ENCODE measurements around the gene NTN1.

Gene NTN1

GRCh38 chr17:9006175-9006767 lies 15.0 kb upstream of the NTN1 start:
- DNase-seq (ENCODE audit: low read depth in 2 of 2) = no peak

DNA sequence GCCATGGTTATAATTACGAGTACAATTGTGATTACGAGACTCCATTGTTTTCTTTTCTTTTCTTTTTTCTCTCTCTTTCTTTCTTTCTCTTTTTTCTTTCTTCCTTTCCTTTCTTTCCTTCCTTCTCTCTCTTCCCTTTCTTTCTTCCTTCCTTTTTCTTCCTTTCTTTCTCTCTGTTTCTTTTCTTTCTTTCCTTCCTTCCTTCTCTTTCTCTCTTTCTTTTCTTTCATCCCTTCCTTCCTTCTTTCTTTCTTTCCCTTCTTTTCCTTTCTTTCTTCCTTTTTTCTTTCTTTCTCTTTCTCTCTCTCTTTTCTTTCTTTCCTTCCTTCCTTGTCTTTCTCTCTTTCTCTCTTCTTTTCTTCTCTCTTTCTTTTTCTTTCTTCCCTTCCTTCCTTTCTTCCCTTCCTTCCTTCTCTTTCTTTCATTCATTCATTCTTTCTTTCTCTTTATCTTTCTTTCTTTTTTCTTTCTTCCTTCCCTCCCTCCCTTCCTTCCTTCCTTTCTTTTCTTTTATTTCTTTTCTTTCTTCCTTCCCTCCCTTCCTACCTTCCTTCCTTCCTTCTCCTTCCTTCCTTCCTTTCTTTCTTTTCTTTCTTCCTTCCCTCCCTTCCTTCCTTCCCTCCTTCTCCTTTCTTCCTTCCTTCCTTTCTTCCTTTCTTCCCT lies 14.1 kb upstream of the NTN1 start:
- DNase-seq (ENCODE audit: low read depth in 2 of 2) = no peak

DNA sequence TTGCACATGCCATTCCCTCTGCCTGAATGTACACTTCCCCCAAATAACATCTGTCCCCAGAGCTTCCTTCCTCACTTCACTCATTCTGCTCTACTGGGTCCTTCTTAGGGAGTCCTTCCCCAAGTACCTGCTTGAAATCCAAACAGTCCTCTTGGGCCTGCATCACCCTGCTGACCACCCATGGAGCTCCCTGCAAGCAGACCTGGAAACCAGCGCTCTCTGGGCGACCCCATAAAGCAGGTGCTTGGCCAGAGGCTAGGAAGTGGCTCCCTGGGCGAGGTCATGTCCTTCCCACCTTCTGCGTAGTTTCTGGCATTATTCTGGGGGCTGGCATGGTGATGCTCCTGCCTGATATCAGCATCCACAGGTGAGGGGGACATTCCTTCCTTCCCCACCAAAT lies 12.2 kb upstream of the NTN1 start:
- DNase-seq (ENCODE audit: low read depth in 2 of 2) = no peak

GRCh38 chr17:9009737-9010136 lies 11.6 kb upstream of the NTN1 start:
- DNase-seq (ENCODE audit: low read depth in 2 of 2) = no peak

GRCh38 chr17:9011001-9011400 lies 10.3 kb upstream of the NTN1 start:
- no peak for DNase-seq (ENCODE audit: low read depth in 2 of 2)

DNA sequence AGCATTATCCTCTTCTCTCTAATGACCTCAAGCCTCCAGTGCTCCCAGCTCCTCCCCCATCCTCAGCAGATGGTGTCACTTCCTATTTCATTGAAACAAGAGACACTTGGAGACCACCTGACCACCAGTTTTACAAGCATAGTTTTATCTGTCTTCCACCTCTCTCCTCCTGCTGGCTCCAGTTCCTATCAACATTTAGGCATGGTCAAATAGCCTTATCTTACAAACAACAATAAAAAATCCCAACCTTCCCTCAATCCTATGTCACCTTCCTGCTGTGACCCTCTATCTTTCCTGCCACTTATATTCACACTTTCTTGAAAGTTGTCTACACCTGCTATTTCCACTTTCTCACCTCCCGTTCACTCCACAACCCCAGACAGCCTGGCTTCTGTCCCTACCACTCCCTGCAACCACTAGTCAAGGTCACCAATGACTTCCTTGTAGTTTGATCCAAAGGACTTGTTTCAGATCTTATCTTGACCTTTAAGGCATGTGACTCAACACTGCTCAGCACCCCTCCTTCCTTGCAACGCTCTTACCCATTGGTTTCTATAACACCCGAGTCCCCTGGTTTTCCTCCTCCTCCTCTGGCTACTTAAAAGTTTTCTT lies 4.3 kb upstream of the NTN1 start:
- no peak for DNase-seq (ENCODE audit: low read depth in 2 of 2)

DNA sequence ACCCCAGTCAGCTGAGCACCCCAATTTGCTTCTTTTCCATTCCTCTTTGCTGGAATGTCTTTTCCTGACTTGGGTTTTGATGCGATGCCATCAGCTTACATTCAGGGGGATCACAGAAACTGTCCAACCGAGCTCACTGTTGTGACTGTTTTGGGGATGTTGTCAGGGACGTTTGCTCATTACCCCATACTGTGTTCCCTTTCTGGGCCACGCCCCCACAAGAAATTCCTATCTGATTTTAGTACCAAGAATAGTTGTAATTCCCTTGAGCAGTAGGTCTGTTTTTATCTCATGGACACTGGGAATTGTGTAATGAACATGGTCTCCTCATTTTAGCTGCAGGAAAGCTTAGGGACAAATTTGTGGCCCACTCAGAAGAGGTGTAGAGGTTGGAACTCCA lies 2.6 kb upstream of the NTN1 start:
- DNase-seq (ENCODE audit: low read depth in 2 of 2) = no peak

DNA sequence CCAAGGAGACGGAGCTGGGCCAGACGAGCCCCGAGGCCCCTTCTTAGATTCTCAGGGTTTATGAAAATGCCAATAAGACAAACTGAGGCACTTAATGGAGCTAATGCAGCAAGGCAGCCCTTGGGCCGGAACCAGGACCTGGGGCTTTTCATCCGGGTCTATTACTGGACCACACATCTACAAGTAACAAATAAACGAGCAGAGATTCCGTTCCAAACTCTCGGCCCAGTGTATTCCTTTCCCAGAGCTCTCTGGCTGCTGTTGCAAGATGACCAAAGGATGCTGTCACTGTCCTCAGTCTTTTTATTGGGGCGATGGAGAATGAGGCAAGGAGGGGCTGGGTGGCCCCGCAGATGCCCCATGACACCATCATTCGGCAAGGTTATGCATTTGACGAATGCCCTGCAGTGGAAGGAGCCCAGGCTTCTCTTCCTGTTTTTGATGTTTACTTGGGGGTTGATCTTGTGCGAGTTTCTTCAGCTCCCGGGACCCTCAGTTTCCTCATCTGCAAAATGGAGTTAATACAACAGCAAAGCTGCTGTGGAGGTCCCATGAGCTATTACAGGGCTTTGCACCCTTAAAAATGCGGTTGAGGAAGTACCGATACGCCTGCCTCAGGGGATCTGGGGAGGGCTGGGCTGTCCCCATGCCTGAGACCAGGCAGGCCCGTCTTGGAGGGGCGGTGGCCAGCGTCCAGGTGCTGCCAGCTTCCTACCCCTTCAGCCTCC lies 1.1 kb upstream of the NTN1 start:
- no peak for DNase-seq (ENCODE audit: low read depth in 2 of 2)

- DNase-seq (ENCODE audit: low read depth in 2 of 2) = no peak
These were observed 519 bp upstream of the NTN1 start for GRCh38 chr17:9020824-9021157.

DNA sequence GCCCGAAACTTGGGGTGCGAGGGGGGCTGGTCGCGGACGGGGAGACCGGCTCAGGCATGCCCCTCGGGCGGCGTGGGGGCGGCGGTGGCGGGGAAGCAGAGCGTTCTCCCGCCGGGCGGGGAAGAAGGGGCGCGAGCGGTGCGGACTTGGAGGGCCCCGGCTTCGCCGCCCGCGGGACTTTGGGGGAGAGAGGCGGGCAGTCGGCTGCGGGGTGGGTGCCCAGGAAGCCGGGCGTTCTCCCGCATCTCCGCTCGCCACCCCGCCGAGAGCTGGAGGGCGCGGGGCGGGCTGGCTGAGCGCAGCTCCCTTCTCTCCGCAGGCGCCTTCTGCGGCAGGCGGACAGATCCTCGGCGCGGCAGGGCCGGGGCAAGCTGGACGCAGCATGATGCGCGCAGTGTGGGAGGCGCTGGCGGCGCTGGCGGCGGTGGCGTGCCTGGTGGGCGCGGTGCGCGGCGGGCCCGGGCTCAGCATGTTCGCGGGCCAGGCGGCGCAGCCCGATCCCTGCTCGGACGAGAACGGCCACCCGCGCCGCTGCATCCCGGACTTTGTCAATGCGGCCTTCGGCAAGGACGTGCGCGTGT lies 772 bp downstream of the NTN1 start:
- DNase-seq (ENCODE audit: low read depth in 2 of 2) = no peak

- no peak for DNase-seq (ENCODE audit: low read depth in 2 of 2)
These were observed 1.5 kb downstream of the NTN1 start for GRCh38 chr17:9022573-9023391.

DNA sequence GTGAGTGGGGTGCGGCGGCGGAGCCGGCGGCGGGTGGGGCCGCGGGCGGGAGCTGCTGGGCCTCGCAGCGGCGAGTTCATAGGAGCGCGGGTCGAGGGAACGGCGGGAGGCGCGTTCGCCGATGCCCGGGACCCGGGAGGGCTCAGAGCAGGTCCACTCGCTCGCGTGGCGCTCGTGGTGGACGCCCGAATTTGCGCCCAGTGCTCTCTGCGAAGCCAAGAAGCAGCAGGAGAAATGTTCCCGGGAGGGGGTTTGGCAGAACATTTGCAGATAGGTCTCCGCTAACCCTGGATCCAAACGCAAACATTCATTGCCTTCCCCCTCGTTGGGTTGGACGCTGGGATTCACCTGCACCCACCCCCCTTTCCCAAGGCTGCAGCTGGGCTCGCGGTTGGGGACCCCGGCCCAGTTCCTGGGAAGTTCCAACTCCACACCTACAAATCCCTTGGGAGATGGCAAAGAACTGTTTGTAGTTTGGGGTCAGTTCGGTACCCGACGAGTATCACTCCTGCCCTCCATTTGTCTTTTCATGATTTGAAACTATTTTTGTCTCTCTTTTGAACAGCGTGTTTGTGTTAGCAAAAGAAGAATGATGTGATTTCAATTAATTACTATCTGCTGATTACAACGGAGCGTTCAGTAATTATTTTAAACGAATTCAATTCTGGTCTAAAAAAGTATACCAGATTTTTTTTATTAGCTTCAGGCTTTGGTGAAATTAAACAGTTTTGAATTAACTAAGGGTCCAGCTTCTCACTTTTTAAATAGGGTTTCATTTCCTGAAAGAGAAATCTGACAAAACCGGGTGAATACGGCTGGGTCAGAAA lies 2.3 kb downstream of the NTN1 start:
- DNase-seq (ENCODE audit: low read depth in 2 of 2) = no peak

DNA sequence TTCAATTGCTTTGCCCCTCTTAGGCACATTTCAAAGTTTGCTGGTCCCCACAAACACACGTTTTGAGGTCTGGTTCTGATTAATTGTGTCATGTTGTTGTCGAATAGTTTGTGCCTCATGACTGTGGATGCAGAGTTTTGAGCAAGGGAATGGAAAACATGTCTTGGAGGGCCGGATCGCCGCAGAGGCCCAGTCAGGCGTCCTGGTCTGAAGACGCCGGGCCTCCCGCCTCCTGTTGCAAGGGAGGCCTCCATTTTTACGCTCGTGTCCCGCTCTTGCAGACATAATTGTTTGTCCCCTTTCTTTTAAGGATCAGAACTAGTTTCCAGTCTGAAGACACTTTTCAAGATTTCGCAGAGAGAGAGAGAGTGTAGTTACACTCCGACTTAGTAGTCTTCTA lies 3.2 kb downstream of the NTN1 start:
- no peak for DNase-seq (ENCODE audit: low read depth in 2 of 2)

DNA sequence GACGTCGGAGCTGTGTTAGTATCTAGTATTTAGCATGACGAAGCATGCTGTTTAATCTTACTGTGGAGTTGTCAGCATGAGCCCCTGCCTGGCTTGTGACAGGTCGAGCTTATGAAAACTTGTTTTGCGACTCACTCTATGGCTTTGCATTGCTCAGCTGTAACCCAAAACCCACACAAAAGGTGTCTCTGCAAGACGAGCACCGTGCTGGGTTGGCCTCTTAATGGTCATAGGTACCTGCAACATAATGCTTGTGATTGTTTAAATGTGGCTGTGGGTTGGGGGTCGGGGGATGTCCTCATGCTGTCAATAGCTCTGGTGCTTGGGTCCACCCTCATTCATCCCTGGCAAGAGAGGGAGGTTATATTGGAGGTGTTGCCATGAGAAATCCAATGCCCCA lies 5.4 kb downstream of the NTN1 start:
- no peak for DNase-seq (ENCODE audit: low read depth in 2 of 2)

- DNase-seq (ENCODE audit: low read depth in 2 of 2) = no peak
These were observed 7.1 kb downstream of the NTN1 start for GRCh38 chr17:9028202-9028987.

DNA sequence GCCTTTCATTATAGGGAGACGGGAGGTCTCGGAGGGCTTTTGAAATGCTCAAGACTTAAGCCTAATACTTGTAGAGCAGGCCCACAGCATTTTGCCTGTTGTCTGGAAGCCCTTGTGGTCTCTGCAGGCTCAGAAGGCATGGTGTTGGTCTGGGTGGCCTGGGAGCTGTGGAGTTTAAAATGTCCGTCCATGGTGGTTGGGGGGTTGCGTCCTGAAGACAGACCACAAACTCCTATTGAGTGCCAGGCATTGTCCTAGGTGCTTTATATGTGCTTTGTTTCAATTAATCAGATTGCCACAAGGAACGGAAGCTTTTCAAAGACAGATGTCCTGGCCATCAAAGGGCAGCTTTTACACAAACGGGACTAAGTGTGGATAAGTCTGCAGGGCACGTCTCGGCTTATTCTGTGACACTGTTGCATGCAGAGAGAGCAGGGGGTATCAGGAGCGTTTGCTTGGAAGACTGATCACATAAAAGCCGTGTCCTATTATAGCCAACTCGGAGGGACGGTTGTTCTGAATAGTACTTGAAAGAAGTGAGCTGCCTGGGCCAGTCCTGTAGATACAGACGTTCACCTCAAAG lies 7.8 kb downstream of the NTN1 start:
- DNase-seq (ENCODE audit: low read depth in 2 of 2) = no peak

DNA sequence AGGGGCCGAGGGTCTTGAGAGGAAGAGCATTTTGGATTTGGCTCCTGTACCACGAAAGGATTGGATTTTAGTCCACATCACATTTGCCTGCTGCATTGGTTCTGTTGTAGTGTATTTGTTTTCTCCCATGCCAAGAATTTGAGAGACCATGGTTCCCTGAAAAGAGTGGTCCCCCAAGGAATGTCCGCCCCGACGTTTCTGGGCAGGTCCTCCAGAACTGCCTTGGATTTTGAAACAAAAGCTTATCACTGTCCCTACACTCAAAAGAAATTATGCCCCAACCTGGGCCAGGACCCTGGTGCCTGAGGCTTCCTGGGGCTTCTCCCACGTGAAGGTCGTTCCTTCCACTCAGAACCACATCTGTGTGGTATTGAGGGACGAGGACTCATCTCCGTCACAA lies 10.8 kb downstream of the NTN1 start:
- no peak for DNase-seq (ENCODE audit: low read depth in 2 of 2)

DNA sequence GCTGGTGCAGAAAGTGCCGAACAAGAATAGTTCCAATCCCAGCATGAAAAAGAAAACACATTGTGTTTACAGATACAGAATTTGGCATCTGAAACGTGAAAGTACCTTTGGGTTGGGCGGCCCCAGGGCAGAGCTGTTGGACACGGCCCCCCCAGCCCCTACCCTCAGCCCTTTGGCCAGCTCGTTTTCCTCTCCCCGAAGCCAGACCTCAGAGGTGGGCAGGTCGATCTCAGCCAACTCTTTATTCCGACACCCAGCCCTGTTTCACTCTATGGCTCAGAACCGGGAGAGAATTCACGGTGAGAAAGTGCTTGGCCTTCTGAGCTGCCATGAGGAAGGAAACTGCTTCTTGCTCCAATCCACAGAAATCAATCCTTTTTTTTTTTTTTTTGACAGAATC lies 11.3 kb downstream of the NTN1 start:
- no peak for DNase-seq (ENCODE audit: low read depth in 2 of 2)

DNA sequence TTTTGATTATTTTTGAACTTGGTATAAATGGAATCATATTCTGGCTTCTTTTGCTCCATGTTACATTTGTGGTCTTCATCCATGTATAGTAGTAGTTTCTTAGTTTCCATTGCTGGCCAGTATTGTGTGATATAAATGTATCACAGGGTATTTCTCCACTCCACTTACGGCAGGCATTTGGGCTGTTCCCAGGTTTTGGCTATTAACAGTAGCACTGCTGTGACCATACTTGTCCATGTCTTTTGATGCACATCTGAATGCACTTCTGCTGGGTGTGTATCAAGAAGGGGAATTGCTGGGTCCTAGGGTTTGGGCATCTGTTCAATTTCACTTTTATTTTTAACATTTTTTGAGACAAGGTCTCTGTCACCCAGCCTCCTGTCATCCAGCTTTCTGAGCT lies 13.9 kb downstream of the NTN1 start:
- no peak for DNase-seq (ENCODE audit: low read depth in 2 of 2)

DNA sequence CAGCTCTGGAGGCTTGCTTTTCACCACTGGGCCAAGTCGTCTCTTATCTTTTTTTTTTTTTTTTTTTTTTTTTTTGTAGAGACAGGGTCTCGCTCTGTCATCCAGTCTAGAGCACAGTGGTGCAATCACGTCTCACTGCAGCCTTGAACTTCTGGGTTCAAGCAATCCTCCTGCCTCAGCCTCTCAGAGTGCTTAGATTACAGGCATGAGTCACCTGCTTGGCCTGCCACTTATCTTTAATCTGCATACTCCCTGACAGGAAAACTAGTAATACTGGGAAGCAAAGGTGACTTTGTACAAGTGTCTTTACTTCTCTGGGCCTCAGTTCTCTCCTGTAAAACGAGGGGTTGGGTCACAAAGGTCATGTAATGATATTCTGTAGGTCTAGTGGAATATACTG lies 15.0 kb downstream of the NTN1 start:
- no peak for DNase-seq (ENCODE audit: low read depth in 2 of 2)

Measured in fibroblast of skin of left biceps (primary cell).